HG03097 (cell line): ENCODE data around the gene ST3GAL3.

Experiments used
- ATAC-seq: cut with Tn5 transposase; IDR thresholded peaks from one replicate; pipeline ENCODE4 v1.9.1; 2021; ENCODE audit not compliant: unreplicated experiment, low FRiP score

Gene ST3GAL3

GRCh38 chr1:43844114-43844513, 136.8 kb downstream of the ST3GAL3 start:
- ATAC-seq, result no peak

GRCh38 chr1:43847290-43847689, 140.0 kb downstream of the ST3GAL3 start:
- ATAC-seq, result no peak

- no peak for ATAC-seq
These were observed 140.5 kb downstream of the ST3GAL3 start for GRCh38 chr1:43847882-43848281.

- ATAC-seq, result no peak
These were observed 142.3 kb downstream of the ST3GAL3 start for GRCh38 chr1:43849670-43850069.

GRCh38 chr1:43850591-43851233, 143.4 kb downstream of the ST3GAL3 start:
- ATAC-seq, result no peak

- no peak for ATAC-seq
These were observed 144.4 kb downstream of the ST3GAL3 start for GRCh38 chr1:43851561-43852338.

GRCh38 chr1:43853161-43853921, 146.0 kb downstream of the ST3GAL3 start:
- no peak for ATAC-seq

- ATAC-seq, result no peak
These were observed 147.1 kb downstream of the ST3GAL3 start for GRCh38 chr1:43854473-43854872.

GRCh38 chr1:43856188-43856587, 148.9 kb downstream of the ST3GAL3 start:
- no peak for ATAC-seq

- no peak for ATAC-seq
These were observed 149.8 kb downstream of the ST3GAL3 start for GRCh38 chr1:43857163-43857562.

GRCh38 chr1:43858324-43858723, 151.0 kb downstream of the ST3GAL3 start:
- no peak for ATAC-seq

GRCh38 chr1:43861337-43861736, 154.0 kb downstream of the ST3GAL3 start:
- ATAC-seq, result no peak

- ATAC-seq, result no peak
These were observed 154.8 kb downstream of the ST3GAL3 start for GRCh38 chr1:43861988-43862735.

- ATAC-seq, result no peak
These were observed 157.0 kb downstream of the ST3GAL3 start for GRCh38 chr1:43864111-43865045.

- ATAC-seq, result no peak
These were observed 158.9 kb downstream of the ST3GAL3 start for GRCh38 chr1:43866201-43866600.

- no peak for ATAC-seq
These were observed 160.8 kb downstream of the ST3GAL3 start for GRCh38 chr1:43867976-43868740.

GRCh38 chr1:43868741-43869067, 161.4 kb downstream of the ST3GAL3 start:
- ATAC-seq, result no peak

GRCh38 chr1:43870306-43870705, 163.0 kb downstream of the ST3GAL3 start:
- ATAC-seq, result no peak
